Tibial nerve (tissue), 4 donors: ENCODE data around the gene HTR5A. TPM values are rescaled to one million over a fixed set of nuclear protein-coding genes. Genes with fewer than 3 reads are reported as not detected.

Experiments used
- DNase-seq, 2 donors: peaks; one replicate each; pipeline ENCODE4 v3.0.0-alpha.2; 2019; ENCODE audit warnings: low spot score in 2 of 2
- H3K27ac ChIP-seq, 4 donors: fragments of 200-600 bp; sonication (generic) in 3 of 4; one replicate each; pipeline ENCODE4 v1.5.1; 2017 to 2019; ENCODE audit warnings: mild to moderate bottlenecking in 1 of 4
- H3K27me3 ChIP-seq, 2 donors: fragments of 200-600 bp; sonication (generic) in 1 of 2; one replicate each; pipeline versions ENCODE4 v1.5.1 to v1.6.0; 2017 to 2019
- H3K36me3 ChIP-seq, 3 donors: fragments of 200-600 bp; sonication (generic); one replicate each; pipeline ENCODE4 v1.5.1; 2018 to 2019
- H3K4me1 ChIP-seq, 4 donors: fragments of 200-600 bp; sonication (generic) in 3 of 4; one replicate each; pipeline ENCODE4 v1.5.1; 2017 to 2019
- H3K4me3 ChIP-seq, 4 donors: fragments of 200-600 bp; sonication (generic) in 3 of 4; one replicate each; pipeline ENCODE4 v1.5.1; 2017 to 2019; ENCODE audit warnings: mild to moderate bottlenecking in 1 of 4, moderate library complexity in 1 of 4
- H3K9me3 ChIP-seq, 4 donors: fragments of 200-600 bp; sonication (generic) in 3 of 4; one replicate each; pipeline ENCODE4 v1.5.1; 2017 to 2019
- EP300 ChIP-seq, 2 donors: sonication (generic); formaldehyde crosslinking; IDR thresholded peaks; one replicate each; pipeline ENCODE4 v1.6.1; 2017; ENCODE audit warnings: antibody characterized with exemption in 2 of 2, mild to moderate bottlenecking in 1 of 2
- POLR2A ChIP-seq, 2 donors: fragments of 450-650 bp; IDR thresholded peaks; one replicate each; pipeline ENCODE4 v1.6.1; 2017; ENCODE audit warnings: antibody characterized with exemption in 2 of 2, mild to moderate bottlenecking in 2 of 2, moderate library complexity in 2 of 2
- WGBS, 2 donors: methylation state at CpG; one replicate each; pipeline ENCODE4 v1.1.5; 2018; 5-methylcytosine and 5-hydroxymethylcytosine counted together
- total RNA-seq, 4 donors: library from RNA; depleted of rRNA; stranded (reverse); fragments of >200 nt; gene quantifications; one replicate each; pipeline ENCODE4 v1.1.0, GENCODE V29; 2016
- TF ChIP-seq, protein P1 (sequence below), 5 experiments: fragments of 200-600 bp in 3 of 5; fragments of 450-650 bp in 2 of 5; sonication (generic) in 3 of 5; IDR thresholded peaks; one replicate each; pipeline ENCODE4 v1.5.1; 2016 to 2019; ENCODE audit warnings: antibody characterized with exemption in 5 of 5, mild to moderate bottlenecking in 3 of 5, moderate library complexity in 2 of 5

Gene HTR5A
- total RNA-seq, 4 donors from 2014 or later, result not detected

DNA sequence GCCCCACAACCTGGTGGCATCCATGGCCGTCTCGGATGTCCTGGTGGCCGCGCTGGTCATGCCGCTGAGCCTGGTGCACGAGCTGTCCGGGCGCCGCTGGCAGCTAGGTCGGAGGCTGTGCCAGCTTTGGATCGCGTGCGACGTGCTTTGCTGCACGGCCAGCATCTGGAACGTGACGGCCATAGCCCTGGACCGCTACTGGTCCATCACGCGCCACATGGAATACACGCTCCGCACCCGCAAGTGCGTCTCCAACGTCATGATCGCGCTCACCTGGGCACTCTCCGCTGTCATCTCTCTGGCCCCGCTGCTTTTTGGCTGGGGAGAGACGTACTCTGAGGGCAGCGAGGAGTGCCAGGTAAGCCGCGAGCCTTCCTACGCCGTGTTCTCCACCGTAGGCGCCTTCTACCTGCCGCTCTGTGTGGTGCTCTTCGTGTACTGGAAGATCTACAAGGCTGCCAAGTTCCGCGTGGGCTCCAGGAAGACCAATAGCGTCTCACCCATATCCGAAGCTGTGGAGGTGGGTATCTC lies 1.1 kb downstream of the HTR5A start:
- no peaks in the 10 kb centered on the region for H3K4me1 ChIP-seq
- WGBS, 2 donors, result 55 to 58% methylated on average over 43 of the region's 43 CpGs

DNA sequence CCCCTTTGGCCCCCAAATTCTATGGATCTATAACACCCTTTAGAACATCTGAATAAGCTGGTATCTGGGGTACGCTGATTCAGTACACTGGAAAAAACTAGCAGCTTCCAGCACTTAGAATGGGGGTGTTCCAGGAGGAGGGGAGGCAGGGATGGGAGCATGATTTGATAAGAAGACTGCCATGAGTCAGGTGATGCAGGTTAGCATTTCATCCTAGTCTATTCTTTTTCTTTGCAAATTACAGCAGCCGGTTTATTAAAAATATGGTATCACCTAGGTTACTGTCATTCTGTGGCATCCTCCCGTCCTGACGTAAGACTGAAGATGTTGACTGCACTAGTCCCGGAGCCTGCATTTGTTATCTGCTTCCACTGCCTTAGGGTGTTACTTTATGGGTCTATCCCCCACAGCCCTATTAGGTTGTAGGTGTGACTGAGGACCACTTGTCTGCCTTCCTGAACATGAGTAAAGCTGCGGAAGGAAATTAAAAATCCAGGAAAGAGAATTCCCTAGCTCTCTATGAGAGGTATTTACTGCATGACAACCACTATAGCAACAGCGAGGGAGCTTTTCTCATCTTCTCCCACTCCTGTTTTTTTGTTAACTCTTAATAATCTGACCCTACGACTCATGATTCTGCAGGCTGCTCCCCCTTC lies 1.9 kb downstream of the HTR5A start:
- no peak overlapping the region for H3K4me3 ChIP-seq
- peaks cover 0 to 26% of the 10 kb centered on the region in 2 donors for H3K27me3 ChIP-seq
- H3K36me3 ChIP-seq, result no peaks in the 10 kb centered on the region
- WGBS, 2 donors, result 67 to 72% methylated on average over 8 of the region's 8 CpGs
- no peak overlapping the region for H3K27ac ChIP-seq
- H3K4me1 ChIP-seq, result no peaks in the 10 kb centered on the region
- no peak for DNase-seq
- no peak for TF ChIP-seq EP300 (IDR thresholded peaks at IDR 0.05)
- TF ChIP-seq, protein P1, sequence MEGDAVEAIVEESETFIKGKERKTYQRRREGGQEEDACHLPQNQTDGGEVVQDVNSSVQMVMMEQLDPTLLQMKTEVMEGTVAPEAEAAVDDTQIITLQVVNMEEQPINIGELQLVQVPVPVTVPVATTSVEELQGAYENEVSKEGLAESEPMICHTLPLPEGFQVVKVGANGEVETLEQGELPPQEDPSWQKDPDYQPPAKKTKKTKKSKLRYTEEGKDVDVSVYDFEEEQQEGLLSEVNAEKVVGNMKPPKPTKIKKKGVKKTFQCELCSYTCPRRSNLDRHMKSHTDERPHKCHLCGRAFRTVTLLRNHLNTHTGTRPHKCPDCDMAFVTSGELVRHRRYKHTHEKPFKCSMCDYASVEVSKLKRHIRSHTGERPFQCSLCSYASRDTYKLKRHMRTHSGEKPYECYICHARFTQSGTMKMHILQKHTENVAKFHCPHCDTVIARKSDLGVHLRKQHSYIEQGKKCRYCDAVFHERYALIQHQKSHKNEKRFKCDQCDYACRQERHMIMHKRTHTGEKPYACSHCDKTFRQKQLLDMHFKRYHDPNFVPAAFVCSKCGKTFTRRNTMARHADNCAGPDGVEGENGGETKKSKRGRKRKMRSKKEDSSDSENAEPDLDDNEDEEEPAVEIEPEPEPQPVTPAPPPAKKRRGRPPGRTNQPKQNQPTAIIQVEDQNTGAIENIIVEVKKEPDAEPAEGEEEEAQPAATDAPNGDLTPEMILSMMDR (IDR thresholded peaks at IDR 0.05), result no peak
- no peak for TF ChIP-seq POLR2A (IDR thresholded peaks at IDR 0.05)
- peaks cover 0 to 9% (median 0%) of the 10 kb centered on the region in 4 donors for H3K9me3 ChIP-seq

More for the DNA sequence above, 1.1 kb downstream of the HTR5A start:
- TF ChIP-seq EP300 (IDR thresholded peaks at IDR 0.05), result no peak
- TF ChIP-seq, protein P1 (IDR thresholded peaks at IDR 0.05), result no peak
- TF ChIP-seq POLR2A (IDR thresholded peaks at IDR 0.05), result no peak
- H3K27me3 ChIP-seq, result peaks cover 0 to 26% of the 10 kb centered on the region in 2 donors
- DNase-seq, result no peak
- no peak overlapping the region for H3K27ac ChIP-seq
- H3K9me3 ChIP-seq, result peaks cover 0 to 9% (median 0%) of the 10 kb centered on the region in 4 donors
- H3K36me3 ChIP-seq, result no peaks in the 10 kb centered on the region
- no peak overlapping the region for H3K4me3 ChIP-seq

DNA sequence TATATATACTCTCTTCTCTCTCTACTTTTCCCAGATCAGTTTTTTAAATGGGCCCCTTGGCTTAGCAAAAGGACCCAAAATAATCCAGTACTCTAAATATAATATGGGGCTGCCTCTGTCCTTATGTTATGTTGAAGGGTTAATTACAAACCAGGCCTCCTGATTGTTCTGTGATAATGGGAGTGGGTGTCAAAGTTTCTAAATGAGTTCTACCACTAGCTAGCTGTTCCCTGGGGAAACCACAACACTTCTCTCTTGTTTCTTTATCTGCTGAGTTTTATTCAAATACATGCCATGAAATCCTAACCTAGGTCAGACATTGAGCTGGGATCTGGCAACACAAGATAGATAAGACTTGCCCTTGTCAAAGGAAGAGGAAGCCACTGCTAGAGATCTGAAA lies 3.8 kb downstream of the HTR5A start:
- no peak for DNase-seq
- H3K27me3 ChIP-seq, result peaks cover 0 to 26% of the 10 kb centered on the region in 2 donors
- no peaks in the 10 kb centered on the region for H3K4me1 ChIP-seq
- H3K4me3 ChIP-seq, result no peak overlapping the region
- peaks cover 0 to 9% (median 0%) of the 10 kb centered on the region in 4 donors for H3K9me3 ChIP-seq
- no peak overlapping the region for H3K27ac ChIP-seq
- TF ChIP-seq EP300 (IDR thresholded peaks at IDR 0.05) (no peak), POLR2A (IDR thresholded peaks at IDR 0.05) (no peak)
- TF ChIP-seq, protein P1 (IDR thresholded peaks at IDR 0.05), result no peak
- H3K36me3 ChIP-seq, result no peaks in the 10 kb centered on the region

DNA sequence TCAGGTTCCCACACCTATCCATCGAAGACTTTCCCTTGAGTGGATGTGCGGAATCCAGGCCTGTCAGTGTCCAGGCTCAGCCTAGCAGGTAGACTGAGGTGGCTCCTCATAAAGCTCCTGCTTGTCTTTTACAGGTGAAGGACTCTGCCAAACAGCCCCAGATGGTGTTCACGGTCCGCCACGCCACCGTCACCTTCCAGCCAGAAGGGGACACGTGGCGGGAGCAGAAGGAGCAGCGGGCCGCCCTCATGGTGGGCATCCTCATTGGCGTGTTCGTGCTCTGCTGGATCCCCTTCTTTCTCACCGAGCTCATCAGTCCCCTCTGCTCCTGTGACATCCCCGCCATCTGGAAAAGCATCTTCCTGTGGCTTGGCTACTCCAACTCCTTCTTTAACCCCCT lies 13.9 kb downstream of the HTR5A start:
- 86 to 93% methylated on average over 14 of the region's 14 CpGs for WGBS, 2 donors
- H3K27me3 ChIP-seq, result no peaks in the 10 kb centered on the region
- no peak for TF ChIP-seq POLR2A (IDR thresholded peaks at IDR 0.05)
- TF ChIP-seq, protein P1 (IDR thresholded peaks at IDR 0.05), result no peak
- TF ChIP-seq EP300 (IDR thresholded peaks at IDR 0.05), result no peak

DNA sequence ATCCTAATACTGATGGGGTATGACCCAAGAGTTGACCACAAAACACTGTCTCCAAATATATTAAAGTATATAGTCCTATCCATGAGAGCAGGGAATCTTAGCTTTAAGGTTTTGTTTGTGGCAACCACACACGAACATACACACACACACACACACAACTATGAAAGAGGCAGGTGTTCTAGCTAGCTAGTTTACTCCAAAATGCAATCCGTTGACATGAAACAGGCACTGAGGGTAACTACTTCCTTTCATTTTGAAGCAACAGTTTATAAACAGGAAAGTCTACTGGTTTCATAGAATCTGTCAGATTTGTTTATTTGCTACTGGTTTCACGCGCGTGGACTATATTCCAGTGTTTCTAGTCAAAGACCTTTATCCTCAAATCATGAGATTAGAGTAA lies 14.8 kb downstream of the HTR5A start:
- H3K27ac ChIP-seq, result no peak overlapping the region
- H3K27me3 ChIP-seq, result no peaks in the 10 kb centered on the region
- H3K9me3 ChIP-seq, result no peaks in the 10 kb centered on the region
- H3K36me3 ChIP-seq, result no peaks in the 10 kb centered on the region
- TF ChIP-seq EP300 (IDR thresholded peaks at IDR 0.05), result no peak
- no peak for TF ChIP-seq POLR2A (IDR thresholded peaks at IDR 0.05)
- TF ChIP-seq, protein P1 (IDR thresholded peaks at IDR 0.05), result no peak
- no peak for DNase-seq
- H3K4me1 ChIP-seq, result no peaks in the 10 kb centered on the region
- H3K4me3 ChIP-seq, result no peak overlapping the region
- WGBS, 2 donors, result 81 to 84% methylated on average over 5 of the region's 5 CpGs

More for the DNA sequence above, 13.9 kb downstream of the HTR5A start:
- H3K36me3 ChIP-seq, result no peaks in the 10 kb centered on the region
- no peak for DNase-seq
- no peak overlapping the region for H3K4me3 ChIP-seq
- no peaks in the 10 kb centered on the region for H3K9me3 ChIP-seq
- no peak overlapping the region for H3K27ac ChIP-seq
- H3K4me1 ChIP-seq, result no peaks in the 10 kb centered on the region
